Measurements from ENCODE around the gene CNOT10. TPM values are rescaled to one million over a fixed set of nuclear protein-coding genes. Genes with fewer than 3 reads are reported as not detected.

CNOT10 gene
- total and polyA plus RNA-seq, 7 donors, result 10.3 to 18.1 (median 11.7) TPM

GRCh38 chr3:32817558-32818228 lies 132.7 kb downstream of the CNOT10 start, which contains the start of gene TRIM71:
Gene TRIM71, plus strand, starts transcription at chr3:32817997. Its CDS starts 84 bp downstream, at chr3:32818081.
- intact Hi-C loops (cut with DNase I), result no loop called here
- Histone ChIP-seq H3K4me1 (peaks cover 6% of the 10 kb centered on the region), H3K36me3 (ENCODE audit: insufficient read depth in 1 of 2, low read depth in 1 of 2) (no peaks in the 10 kb centered on the region), H3K27ac (no peak within 1 kb of the TSS), H3K4me3 (peak within 1 kb of the TSS; percentile 60), H3K9me3 (no peaks in the 10 kb centered on the region), H3K27me3 (ENCODE audit: insufficient read depth in 3 of 3, low read length in 2 of 3) (peaks cover 8 to 74% (median 36%) of the 10 kb centered on the region in 3 donors)
- DNase-seq (no peak), ATAC-seq (no peak)
- no peak for TF ChIP-seq CTCF (IDR thresholded peaks at IDR 0.05)
- WGBS, 3 donors, result 1% methylated on average over 58 to 59 of the region's 59 CpGs

GRCh38 chr3:32818229-32818969 lies 133.4 kb downstream of the CNOT10 start:
- 1% methylated on average over 73 to 110 of the region's 111 CpGs for WGBS, 3 donors

GRCh38 chr3:32818970-32819511 lies 134.1 kb downstream of the CNOT10 start:
- ATAC-seq, result no peak
- WGBS, 3 donors, result 29 to 38% (median 31%) methylated on average over 25 of the region's 25 CpGs
- Histone ChIP-seq H3K4me1 (peaks cover 6% of the 10 kb centered on the region), H3K9me3 (no peaks in the 10 kb centered on the region), H3K36me3 (ENCODE audit: insufficient read depth in 1 of 2, low read depth in 1 of 2) (no peaks in the 10 kb centered on the region), H3K4me3 (peak overlapping the region; percentile 60), H3K27me3 (ENCODE audit: insufficient read depth in 3 of 3, low read length in 2 of 3) (peaks cover 8 to 86% (median 36%) of the 10 kb centered on the region in 3 donors), H3K27ac (no peak overlapping the region)
- intact Hi-C loops (cut with DNase I), result no loop called here
- no peak for DNase-seq
- no peak for TF ChIP-seq CTCF (IDR thresholded peaks at IDR 0.05)

More at GRCh38 chr3:32818229-32818969, 133.4 kb downstream of the CNOT10 start:
- Histone ChIP-seq H3K4me3 (peak overlapping the region; percentile 60), H3K27ac (no peak overlapping the region), H3K4me1 (peaks cover 6% of the 10 kb centered on the region), H3K27me3 (ENCODE audit: insufficient read depth in 3 of 3, low read length in 2 of 3) (peaks cover 8 to 80% (median 36%) of the 10 kb centered on the region in 3 donors), H3K36me3 (ENCODE audit: insufficient read depth in 1 of 2, low read depth in 1 of 2) (no peaks in the 10 kb centered on the region), H3K9me3 (no peaks in the 10 kb centered on the region)
- TF ChIP-seq CTCF (IDR thresholded peaks at IDR 0.05), result no peak
- intact Hi-C loops (cut with DNase I), result no loop called here
- DNase-seq, result no peak
- no peak for ATAC-seq

GRCh38 chr3:32819551-32820348 lies 134.8 kb downstream of the CNOT10 start:
- Histone ChIP-seq H3K27ac (no peak overlapping the region), H3K4me3 (no peak overlapping the region), H3K36me3 (ENCODE audit: insufficient read depth in 1 of 2, low read depth in 1 of 2) (no peaks in the 10 kb centered on the region), H3K9me3 (no peaks in the 10 kb centered on the region), H3K27me3 (ENCODE audit: insufficient read depth in 3 of 3, low read length in 2 of 3) (peaks cover 8 to 94% (median 36%) of the 10 kb centered on the region in 3 donors), H3K4me1 (peaks cover 6% of the 10 kb centered on the region)
- no peak for ATAC-seq
- DNase-seq, result no peak
- 50 to 55% (median 54%) methylated on average over 41 of the region's 41 CpGs for WGBS, 3 donors
- intact Hi-C loops (cut with DNase I), result no loop called here
- no peak for TF ChIP-seq CTCF (IDR thresholded peaks at IDR 0.05)
